Hippocampal formation (tissue), 2 donors: Measurements from ENCODE around the gene TOR4A.
A peak's percentile ranks its signal among the peaks of the same experiment; 100 is the strongest.
"Not testable (repeated sequence)": the region's sequence is repeated elsewhere in the genome, so short reads cannot be mapped to it uniquely, and the experiment has no call there.

Experiments used
- DNase-seq, 2 donors: peaks; one replicate each; lab custom pipeline; 2025; lab: John Stamatoyannopoulos, UW

The TOR4A gene

DNA sequence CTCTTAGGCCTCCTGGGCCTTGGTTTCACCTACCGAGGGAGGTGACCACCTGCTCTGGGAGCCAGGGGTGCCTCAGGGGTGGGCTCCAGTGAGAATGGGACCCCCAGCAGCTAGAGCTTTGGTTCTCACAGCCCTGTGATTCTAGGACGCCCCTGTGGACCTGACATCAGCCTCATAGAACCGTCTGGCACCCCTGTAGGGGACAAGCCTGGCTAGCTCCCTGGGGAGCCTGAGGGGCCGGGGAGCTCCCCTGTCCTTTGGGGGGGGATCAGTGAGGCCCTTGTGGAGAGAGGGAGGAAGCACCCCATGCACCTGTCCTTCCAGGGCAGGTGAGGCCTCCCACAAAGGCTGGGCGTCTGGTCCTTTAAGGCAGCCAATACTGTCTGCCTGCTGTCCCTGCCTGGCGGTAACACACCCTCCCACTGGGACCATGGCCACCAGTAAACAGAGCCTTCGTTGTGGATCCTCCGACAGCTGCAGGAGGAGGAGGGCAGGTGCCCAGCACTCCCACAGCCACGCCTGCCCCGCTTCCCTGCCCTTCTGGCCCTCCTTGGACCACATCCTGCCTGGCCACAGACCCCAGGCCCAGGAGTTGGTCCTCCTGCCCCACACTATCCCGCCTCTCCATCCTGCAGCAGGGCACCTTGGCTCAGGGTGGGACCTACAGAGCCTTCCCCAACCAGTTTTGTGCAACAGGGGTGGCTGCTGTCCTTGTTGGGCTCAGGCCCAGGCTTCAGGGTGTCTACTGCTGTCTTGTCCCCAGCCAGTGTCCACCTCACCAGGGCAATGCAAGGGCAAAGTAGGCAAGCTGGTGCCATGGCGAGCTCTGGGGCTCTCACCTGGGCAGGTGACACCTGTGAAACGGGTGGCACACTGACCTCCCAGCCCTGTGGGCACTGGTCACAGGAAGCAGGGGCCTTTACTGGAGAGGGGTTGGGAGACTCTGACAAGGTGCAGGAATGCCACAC lies 39.5 kb upstream of the TOR4A start:
- DNase-seq, result peak; percentile 50 to 70

DNA sequence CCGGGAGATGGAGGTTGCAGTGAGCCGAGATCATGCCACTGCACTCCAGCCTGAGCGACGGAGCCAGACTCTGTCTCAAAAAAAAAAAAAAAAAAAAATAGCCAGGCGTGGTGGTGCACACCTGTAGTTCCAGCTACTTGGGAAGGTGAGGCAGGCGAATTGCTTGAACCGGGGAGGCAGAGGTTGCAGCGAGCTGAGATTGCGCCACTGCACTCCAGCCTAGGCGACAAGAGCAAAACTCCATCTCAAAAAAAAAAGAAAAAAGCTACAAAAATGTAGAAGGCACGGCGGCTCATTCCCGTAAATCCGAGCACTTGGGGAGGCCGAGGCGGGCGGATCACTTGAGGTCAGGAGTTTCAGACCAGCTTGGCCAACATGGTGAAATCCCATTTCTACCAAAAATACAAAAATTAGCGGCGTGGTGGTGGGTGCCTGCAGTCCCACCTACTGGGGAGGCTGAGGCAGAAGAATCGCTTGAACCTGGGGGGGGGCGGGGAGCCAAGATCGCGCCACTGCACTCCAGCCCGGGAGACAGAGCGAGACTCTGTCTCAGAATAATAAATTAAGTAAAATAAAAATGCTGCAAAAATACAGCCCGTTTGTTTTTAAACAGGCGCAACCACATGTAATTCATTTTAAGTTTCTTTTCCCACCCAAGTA lies 37.9 kb upstream of the TOR4A start:
- DNase-seq, result not testable (repeated sequence)

DNA sequence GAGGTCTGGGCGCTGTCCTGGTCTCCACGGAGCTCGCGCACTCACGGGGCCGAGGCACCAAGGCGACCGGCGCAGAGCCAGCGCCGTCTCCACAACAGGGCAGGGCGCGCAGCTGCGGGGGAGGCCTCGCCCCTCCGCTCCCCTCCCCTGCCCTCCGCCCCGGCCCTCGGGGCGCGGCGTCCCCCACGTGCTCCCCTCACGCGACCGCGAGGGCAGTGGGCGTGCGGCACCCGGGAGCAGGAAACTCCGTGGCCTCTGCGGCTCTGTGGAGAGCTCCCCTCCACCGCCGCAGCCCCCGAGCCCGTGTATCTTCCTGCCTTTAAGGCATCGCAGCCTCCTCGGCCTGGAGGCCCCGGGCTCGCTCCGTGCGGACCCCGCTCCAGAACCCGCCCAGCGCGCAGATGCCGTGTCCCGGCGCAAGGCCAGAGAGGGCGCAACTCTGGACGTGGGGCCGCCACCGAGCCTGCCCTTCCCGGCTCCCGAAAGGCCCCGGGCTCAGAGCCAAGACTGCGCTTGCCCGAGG lies 37.1 kb upstream of the TOR4A start:
- DNase-seq, result peak; percentile 54 to 79

DNA sequence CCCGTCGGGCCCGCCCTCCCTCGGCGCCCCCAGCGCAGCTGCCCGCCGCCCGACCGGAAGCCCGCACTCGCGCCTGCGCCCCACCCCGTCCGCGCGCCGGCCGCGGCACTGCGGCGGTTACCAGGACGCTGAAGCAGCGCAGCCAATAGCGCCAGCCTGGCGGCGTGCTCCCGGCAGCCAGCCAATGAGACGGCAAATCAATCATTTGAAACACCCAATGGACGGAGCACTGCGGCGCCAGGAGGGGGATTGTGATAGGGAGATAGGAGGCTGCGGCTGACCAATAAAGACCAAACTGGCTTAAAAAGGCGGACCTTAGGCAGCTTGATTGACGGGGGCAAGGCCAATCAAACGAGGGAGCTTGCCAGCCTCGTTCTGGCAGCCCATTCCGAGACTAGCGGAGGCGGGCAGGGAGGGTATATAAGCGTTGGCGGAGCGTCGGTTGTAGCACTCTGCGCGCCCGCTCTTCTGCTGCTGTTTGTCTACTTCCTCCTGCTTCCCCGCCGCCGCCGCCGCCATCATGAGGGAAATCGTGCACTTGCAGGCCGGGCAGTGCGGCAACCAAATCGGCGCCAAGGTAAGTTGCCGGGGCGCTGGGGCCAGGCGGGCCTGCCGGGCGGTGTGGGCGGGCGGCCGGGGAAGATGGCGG lies 36.6 kb upstream of the TOR4A start, which contains the start of gene TUBB4B:
Gene TUBB4B, plus strand, starts transcription at position 447 of the 649 bp plus-strand sequence. Its CDS starts 74 bp downstream, at position 521.
- DNase-seq, result peak; percentile 99 to 100

DNA sequence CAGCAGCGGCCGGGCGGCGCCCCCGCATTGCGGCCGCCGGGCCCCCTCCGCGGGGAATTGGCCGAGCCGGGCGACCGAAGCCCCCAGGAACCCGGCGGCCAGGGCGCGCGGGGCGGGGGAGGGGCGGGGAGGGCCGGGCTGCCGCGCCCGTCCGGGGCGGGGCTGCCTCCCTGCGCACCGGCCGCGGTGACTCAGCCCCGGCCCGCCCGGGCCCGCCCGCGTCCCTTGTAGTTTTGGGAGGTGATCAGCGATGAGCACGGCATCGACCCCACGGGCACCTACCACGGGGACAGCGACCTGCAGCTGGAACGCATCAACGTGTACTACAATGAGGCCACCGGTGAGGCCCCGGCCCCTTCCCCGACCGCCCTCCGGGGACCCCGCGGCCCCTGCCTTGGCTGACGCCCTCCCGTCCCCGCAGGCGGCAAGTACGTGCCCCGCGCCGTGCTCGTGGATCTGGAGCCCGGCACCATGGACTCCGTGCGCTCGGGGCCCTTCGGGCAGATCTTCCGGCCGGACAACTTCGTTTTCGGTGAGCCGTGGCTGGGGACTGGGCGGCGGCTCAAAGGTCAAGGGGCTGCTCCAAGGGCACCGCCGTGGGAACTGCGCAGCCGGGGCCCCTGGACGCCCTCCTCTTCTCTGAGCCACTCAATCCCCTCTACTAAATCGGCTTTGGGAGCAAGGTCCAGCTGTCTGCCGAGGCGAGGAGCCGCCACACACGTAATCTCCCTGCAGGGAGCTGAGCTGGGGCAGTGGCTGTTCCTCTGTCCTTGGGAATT lies 35.8 kb upstream of the TOR4A start:
- DNase-seq, result no peak

- no peak for DNase-seq
These were observed 35.0 kb upstream of the TOR4A start for GRCh38 chr9:137242269-137243203.

- DNase-seq, result not testable (repeated sequence)
These were observed 34.3 kb upstream of the TOR4A start for GRCh38 chr9:137243266-137243625.

- no peak for DNase-seq
These were observed 33.7 kb upstream of the TOR4A start for GRCh38 chr9:137243626-137244485.

GRCh38 chr9:137244486-137245449 lies 32.8 kb upstream of the TOR4A start:
- no peak for DNase-seq

- DNase-seq, result no peak
These were observed 31.8 kb upstream of the TOR4A start for GRCh38 chr9:137245450-137246421.

GRCh38 chr9:137247135-137247915 lies 30.2 kb upstream of the TOR4A start:
- DNase-seq, result no peak

GRCh38 chr9:137247916-137248175 lies 29.7 kb upstream of the TOR4A start:
- DNase-seq, result no peak

DNA sequence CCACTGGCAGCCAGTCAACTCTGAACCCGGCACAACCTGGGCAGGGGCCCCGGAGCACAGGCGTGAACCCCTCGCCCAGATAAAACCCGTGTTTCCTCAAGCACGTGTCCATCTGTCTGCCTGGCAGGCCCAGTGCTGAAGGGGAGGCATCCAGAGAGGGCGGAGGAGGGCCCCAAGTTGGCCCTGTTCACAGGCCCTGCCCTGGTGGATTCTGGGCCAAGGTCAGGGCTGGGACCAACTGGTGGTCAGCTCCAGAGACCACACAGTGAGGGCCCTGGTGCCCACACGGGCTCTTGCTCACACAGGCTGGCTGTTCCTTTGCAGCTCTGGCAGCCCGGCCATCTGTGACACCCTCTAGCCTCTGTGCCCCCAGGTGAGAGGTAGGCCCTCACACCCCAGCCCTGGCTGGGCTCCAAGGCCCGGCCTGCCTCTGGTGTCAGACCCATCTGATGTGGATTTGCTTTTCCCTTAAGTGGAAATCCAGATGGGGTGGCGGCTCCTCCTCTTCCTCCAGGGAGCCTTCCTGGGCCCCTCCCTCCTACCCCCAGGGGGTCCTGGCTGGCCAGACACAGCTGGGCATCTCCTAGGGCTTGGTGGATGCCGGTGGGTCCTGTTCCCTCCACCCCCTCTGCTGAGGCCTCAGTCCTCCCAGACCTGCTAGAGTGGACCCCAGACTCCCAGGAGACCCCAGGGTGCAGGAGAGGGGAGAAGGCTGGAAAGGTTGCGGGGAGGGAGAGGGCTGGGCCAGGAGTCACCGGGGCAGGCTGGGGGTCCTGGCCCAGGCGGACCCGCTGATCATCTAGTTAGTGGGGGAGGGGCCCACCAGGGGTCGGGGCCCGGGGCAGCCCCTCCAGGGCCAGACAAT lies 27.0 kb upstream of the TOR4A start:
- no peak for DNase-seq

- no peak for DNase-seq
These were observed 26.4 kb upstream of the TOR4A start, which contains the start of gene STPG3 for GRCh38 chr9:137251194-137251461. Gene STPG3 (plus strand): TSS chr9:137251286. CDS start chr9:137251287, 1 bp downstream.

- DNase-seq, result no peak
These were observed 25.8 kb upstream of the TOR4A start for GRCh38 chr9:137251490-137252268.
